Neutrophil (primary cell): ENCODE measurements around the gene ALDOB.

Experiments
- H3K27ac ChIP-seq: fragments of 200-600 bp; sonication (generic); 2 replicates; pipeline ENCODE4 v1.5.1; 2016; ENCODE audit warnings: mild to moderate bottlenecking, moderate library complexity
- H3K27me3 ChIP-seq: fragments of 200-600 bp; sonication (generic); 2 replicates; pipeline ENCODE4 v1.6.0; 2016; ENCODE audit warnings: mild to moderate bottlenecking
- H3K36me3 ChIP-seq: fragments of 200-600 bp; sonication (generic); 2 replicates; pipeline ENCODE4 v1.5.1; 2017
- H3K4me1 ChIP-seq, 2 experiments: fragments of 200-600 bp in 1 of 2; sonication (generic) in 1 of 2; 1 replicate in 1 of 2; 2 replicates in 1 of 2; pipeline versions ENCODE4 v1.5.1 to v1.6.1; 2013 to 2016; ENCODE audit warnings: low read depth in 1 of 2, low read length in 1 of 2, mild to moderate bottlenecking in 1 of 2, moderate library complexity in 1 of 2; ENCODE audit not compliant: control insufficient read depth in 1 of 2, insufficient read depth in 1 of 2
- H3K4me3 ChIP-seq, 2 experiments: fragments of 200-600 bp in 1 of 2; sonication (generic) in 1 of 2; 1 replicate in 1 of 2; 2 replicates in 1 of 2; pipeline ENCODE4 v1.5.1; 2013 to 2016; ENCODE audit warnings: low read depth in 1 of 2, low read length in 1 of 2, mild to moderate bottlenecking in 1 of 2, moderate library complexity in 1 of 2
- H3K9me3 ChIP-seq: fragments of 200-600 bp; sonication (generic); 2 replicates; pipeline ENCODE4 v1.5.1; 2016
- TF ChIP-seq, protein P1 (sequence below): fragments of 200-600 bp; sonication (generic); IDR thresholded peaks from 2 replicates; pipeline ENCODE4 v1.5.1; 2016; ENCODE audit warnings: antibody characterized with exemption

Gene ALDOB

DNA sequence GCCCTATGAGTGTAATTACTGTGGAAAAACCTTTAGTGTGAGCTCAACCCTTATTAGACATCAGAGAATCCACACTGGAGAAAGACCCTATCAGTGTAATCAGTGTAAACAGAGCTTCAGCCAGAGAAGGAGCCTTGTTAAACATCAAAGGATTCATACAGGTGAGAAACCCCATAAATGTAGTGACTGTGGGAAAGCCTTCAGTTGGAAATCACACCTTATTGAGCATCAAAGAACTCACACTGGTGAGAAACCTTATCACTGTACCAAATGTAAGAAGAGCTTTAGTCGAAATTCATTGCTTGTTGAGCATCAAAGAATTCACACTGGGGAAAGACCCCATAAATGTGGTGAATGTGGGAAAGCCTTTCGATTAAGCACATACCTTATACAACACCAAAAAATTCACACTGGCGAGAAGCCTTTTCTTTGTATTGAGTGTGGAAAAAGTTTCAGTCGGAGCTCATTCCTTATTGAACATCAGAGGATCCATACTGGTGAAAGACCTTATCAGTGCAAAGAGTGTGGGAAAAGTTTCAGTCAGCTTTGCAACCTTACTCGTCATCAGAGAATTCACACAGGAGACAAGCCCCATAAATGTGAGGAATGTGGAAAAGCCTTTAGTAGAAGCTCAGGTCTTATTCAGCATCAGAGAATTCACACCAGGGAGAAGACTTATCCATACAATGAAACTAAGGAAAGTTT is 27.0 kb downstream of the ALDOB start:
- no peak overlapping the region for H3K4me3 ChIP-seq
- no peak overlapping the region for H3K27ac ChIP-seq
- H3K27me3 ChIP-seq: no peaks in the 10 kb centered on the region
- TF ChIP-seq, protein P1, sequence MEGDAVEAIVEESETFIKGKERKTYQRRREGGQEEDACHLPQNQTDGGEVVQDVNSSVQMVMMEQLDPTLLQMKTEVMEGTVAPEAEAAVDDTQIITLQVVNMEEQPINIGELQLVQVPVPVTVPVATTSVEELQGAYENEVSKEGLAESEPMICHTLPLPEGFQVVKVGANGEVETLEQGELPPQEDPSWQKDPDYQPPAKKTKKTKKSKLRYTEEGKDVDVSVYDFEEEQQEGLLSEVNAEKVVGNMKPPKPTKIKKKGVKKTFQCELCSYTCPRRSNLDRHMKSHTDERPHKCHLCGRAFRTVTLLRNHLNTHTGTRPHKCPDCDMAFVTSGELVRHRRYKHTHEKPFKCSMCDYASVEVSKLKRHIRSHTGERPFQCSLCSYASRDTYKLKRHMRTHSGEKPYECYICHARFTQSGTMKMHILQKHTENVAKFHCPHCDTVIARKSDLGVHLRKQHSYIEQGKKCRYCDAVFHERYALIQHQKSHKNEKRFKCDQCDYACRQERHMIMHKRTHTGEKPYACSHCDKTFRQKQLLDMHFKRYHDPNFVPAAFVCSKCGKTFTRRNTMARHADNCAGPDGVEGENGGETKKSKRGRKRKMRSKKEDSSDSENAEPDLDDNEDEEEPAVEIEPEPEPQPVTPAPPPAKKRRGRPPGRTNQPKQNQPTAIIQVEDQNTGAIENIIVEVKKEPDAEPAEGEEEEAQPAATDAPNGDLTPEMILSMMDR: no peak
- peaks cover 42% of the 10 kb centered on the region for H3K36me3 ChIP-seq
- peaks cover 41% of the 10 kb centered on the region for H3K9me3 ChIP-seq
- H3K4me1 ChIP-seq: no peaks in the 10 kb centered on the region

DNA sequence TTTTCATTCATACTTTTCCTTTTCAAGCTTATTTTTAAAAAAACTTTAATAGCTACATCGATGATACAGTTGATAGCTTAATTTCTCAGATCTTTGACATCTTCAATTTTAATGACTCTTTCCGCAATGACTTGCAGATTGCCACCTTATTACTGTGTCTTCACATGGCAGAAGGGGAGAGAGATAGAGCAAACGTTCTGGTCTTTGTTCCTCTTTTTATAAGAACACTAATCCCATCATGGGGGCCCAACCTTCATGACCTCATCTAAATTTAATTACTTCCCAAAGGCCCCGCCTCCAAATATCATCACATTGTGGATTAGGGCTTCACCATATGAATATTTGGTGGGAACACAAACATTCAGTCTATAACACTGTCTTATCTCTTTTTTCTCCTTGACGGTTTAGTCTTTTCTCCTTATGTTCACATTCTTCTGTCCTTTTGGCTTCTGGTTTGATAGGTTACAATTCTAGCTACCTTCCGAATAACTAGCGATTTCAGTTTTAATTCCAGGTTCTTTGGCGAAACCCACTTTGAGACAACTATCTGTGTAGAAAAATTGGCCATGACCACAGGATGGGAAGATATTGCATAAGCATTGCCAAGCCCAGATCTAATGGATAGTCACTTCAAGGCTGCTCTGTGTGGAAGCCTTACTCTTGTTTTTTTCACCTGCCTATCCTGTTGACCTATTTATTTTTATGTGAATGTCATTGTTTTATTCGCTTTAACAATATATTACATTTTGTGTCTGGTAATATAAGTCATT is 31.9 kb downstream of the ALDOB start:
- Histone ChIP-seq H3K27me3 (no peaks in the 10 kb centered on the region), H3K4me1 (peaks cover 16 to 19% of the 10 kb centered on the region in 2 experiments), H3K27ac (no peak overlapping the region), H3K9me3 (peaks cover 16% of the 10 kb centered on the region), H3K4me3 (no peak overlapping the region), H3K36me3 (peaks cover 67% of the 10 kb centered on the region)
- TF ChIP-seq, protein P1: no peak

DNA sequence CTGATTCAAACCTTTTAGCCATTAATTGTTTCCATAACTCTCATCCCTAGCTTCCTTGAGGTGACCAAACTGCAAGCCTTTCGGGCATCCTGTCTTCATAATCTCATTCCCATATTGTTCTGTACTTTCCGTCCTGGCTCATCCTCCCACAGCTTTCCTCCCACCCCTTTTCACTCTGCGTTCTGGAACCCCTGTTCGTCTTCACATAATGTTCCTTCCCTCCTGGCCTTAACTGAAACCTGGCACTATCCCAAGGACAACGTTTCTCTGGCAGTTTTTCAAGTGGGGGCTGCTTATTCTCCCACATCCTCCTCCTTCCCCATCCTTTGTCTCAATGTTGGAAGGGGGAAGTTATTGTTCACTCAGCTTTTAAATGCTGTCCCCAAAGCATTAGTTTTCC is 35.5 kb downstream of the ALDOB start:
- Histone ChIP-seq H3K4me3 (peak overlapping the region in 1 of 2 experiments; percentile 81), H3K9me3 (no peaks in the 10 kb centered on the region), H3K36me3 (peaks cover 47% of the 10 kb centered on the region), H3K27me3 (no peaks in the 10 kb centered on the region), H3K27ac (peak overlapping the region; percentile 88), H3K4me1 (peaks cover 24 to 26% of the 10 kb centered on the region in 2 experiments)
- TF ChIP-seq, protein P1: no peak

DNA sequence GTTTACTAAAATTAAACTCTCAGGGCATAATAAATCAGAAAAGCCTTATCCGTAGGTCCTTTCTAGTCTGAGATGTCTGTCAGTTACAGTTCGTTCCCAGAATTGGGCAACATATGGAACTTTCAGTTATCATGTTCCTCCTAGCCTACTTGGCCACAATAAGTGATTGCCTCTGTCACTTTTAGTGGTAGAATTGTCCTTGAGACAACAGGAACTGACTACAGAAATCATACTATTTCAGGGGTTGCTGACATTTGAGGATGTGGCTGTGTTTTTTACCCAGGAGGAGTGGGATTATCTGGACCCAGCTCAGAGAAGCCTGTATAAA is 36.0 kb downstream of the ALDOB start:
- H3K4me1 ChIP-seq: peaks cover 24 to 26% of the 10 kb centered on the region in 2 experiments
- H3K9me3 ChIP-seq: no peaks in the 10 kb centered on the region
- no peaks in the 10 kb centered on the region for H3K27me3 ChIP-seq
- peaks cover 41% of the 10 kb centered on the region for H3K36me3 ChIP-seq
- TF ChIP-seq, protein P1: no peak
- peak overlapping the region; percentile 81 to 95 for H3K4me3 ChIP-seq
- peak overlapping the region; percentile 88 for H3K27ac ChIP-seq

DNA sequence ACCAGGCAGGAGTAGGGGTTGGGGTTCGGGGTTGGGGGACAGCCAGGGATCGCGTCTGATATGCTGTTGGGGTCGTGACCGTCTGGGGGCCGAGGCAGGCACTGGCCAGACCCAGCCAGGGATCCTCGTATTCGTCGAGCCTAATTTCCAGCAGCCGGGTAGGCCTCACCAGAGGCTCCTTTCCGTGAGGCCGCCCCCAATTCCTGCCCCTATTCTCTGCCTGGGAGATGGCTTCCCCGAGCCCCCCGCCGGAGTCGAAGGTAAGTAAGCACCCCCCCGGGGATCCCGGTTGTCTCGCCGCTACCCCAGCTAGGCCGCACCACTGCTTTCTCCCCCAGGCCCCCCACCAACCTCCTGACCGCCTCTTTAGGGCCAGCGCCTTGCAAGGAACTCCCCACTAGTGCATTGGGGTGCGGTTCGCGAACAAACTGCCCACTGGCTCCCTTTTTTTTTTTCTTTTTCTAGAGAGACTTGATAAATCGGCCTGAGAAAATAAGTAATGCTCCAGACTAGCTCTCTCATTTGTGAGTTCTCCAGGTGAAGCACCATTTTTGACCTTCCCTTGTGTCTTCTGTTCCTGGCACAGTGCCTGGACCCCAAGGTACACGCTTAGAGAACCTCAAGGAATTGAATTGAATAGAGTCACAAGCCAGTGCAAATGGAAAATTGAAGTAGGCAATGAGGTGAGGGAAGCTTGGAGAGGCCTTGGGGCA is 36.5 kb downstream of the ALDOB start:
- TF ChIP-seq, protein P1: no peak
- Histone ChIP-seq H3K4me1 (peaks cover 24 to 26% of the 10 kb centered on the region in 2 experiments), H3K9me3 (no peaks in the 10 kb centered on the region), H3K36me3 (peaks cover 37% of the 10 kb centered on the region), H3K27ac (peak overlapping the region; percentile 88), H3K27me3 (no peaks in the 10 kb centered on the region), H3K4me3 (peak overlapping the region; percentile 81 to 95)
